ENCODE data around the gene RPL7A. TPM values are rescaled to one million over a fixed set of nuclear protein-coding genes. Genes with fewer than 3 reads are reported as not detected.

Gene RPL7A
- total RNA-seq, 1 experiment from 2014 or later: 904 TPM

GRCh38 chr9:133382507-133383141, 34.6 kb downstream of the RPL7A start:
- CTCF ChIA-PET: no interaction called here
- BruUV-seq (replicated peaks): no TSS peak

GRCh38 chr9:133383438-133383837, 35.4 kb downstream of the RPL7A start:
- no peak for DNase-seq
- H3K4me1 Mint-ChIP-seq (ENCODE audit: low read depth, unreplicated experiment): peaks cover 5% of the 10 kb centered on the region
- H3K27me3 Mint-ChIP-seq (ENCODE audit: unreplicated experiment): no peaks in the 10 kb centered on the region
- intact Hi-C loops (cut with micrococcal nuclease; ENCODE audit: unreplicated experiment): no loop called here
- CTCF ChIA-PET: no interaction called here
- no peaks in the 10 kb centered on the region for H3K36me3 Mint-ChIP-seq (ENCODE audit: insufficient read depth, unreplicated experiment)
- H3K27ac Mint-ChIP-seq (ENCODE audit: unreplicated experiment): no peak overlapping the region
- no TSS peak for BruUV-seq (replicated peaks)
- no peak for TF ChIP-seq CTCF (IDR thresholded peaks at IDR 0.05; ENCODE audit: unreplicated experiment)
- no peaks in the 10 kb centered on the region for H3K9me3 Mint-ChIP-seq (ENCODE audit: low read depth, unreplicated experiment)
- no peak overlapping the region for H3K4me3 Mint-ChIP-seq (ENCODE audit: low read depth, unreplicated experiment)

More at GRCh38 chr9:133382507-133383141, 34.6 kb downstream of the RPL7A start:
- no peaks in the 10 kb centered on the region for H3K9me3 Mint-ChIP-seq (ENCODE audit: low read depth, unreplicated experiment)
- DNase-seq: no peak
- intact Hi-C loops (cut with micrococcal nuclease; ENCODE audit: unreplicated experiment): no loop called here
- H3K27me3 Mint-ChIP-seq (ENCODE audit: unreplicated experiment): no peaks in the 10 kb centered on the region
- peaks cover 9% of the 10 kb centered on the region for H3K4me1 Mint-ChIP-seq (ENCODE audit: low read depth, unreplicated experiment)
- TF ChIP-seq CTCF (IDR thresholded peaks at IDR 0.05; ENCODE audit: unreplicated experiment): no peak
- no peak overlapping the region for H3K4me3 Mint-ChIP-seq (ENCODE audit: low read depth, unreplicated experiment)
- no peak overlapping the region for H3K27ac Mint-ChIP-seq (ENCODE audit: unreplicated experiment)
- no peaks in the 10 kb centered on the region for H3K36me3 Mint-ChIP-seq (ENCODE audit: insufficient read depth, unreplicated experiment)

GRCh38 chr9:133384736-133385321, 36.8 kb downstream of the RPL7A start:
- intact Hi-C loops (cut with micrococcal nuclease; ENCODE audit: unreplicated experiment): no loop called here
- H3K27ac Mint-ChIP-seq (ENCODE audit: unreplicated experiment): no peak overlapping the region
- DNase-seq: no peak
- no peak for TF ChIP-seq CTCF (IDR thresholded peaks at IDR 0.05; ENCODE audit: unreplicated experiment)
- no peaks in the 10 kb centered on the region for H3K9me3 Mint-ChIP-seq (ENCODE audit: low read depth, unreplicated experiment)
- H3K27me3 Mint-ChIP-seq (ENCODE audit: unreplicated experiment): peaks cover 8% of the 10 kb centered on the region
- H3K36me3 Mint-ChIP-seq (ENCODE audit: insufficient read depth, unreplicated experiment): no peaks in the 10 kb centered on the region
- H3K4me3 Mint-ChIP-seq (ENCODE audit: low read depth, unreplicated experiment): no peak overlapping the region
- CTCF ChIA-PET: no interaction called here
- BruUV-seq (replicated peaks): no TSS peak
- no peaks in the 10 kb centered on the region for H3K4me1 Mint-ChIP-seq (ENCODE audit: low read depth, unreplicated experiment)

- no TSS peak for BruUV-seq (replicated peaks)
Measured at GRCh38 chr9:133385452-133385851, 37.4 kb downstream of the RPL7A start.

More at GRCh38 chr9:133385452-133385851, 37.4 kb downstream of the RPL7A start:
- CTCF ChIA-PET: no interaction called here
- DNase-seq: no peak
- H3K9me3 Mint-ChIP-seq (ENCODE audit: low read depth, unreplicated experiment): no peaks in the 10 kb centered on the region
- H3K27ac Mint-ChIP-seq (ENCODE audit: unreplicated experiment): no peak overlapping the region
- H3K4me1 Mint-ChIP-seq (ENCODE audit: low read depth, unreplicated experiment): no peaks in the 10 kb centered on the region
- no peak overlapping the region for H3K4me3 Mint-ChIP-seq (ENCODE audit: low read depth, unreplicated experiment)
- intact Hi-C loops (cut with micrococcal nuclease; ENCODE audit: unreplicated experiment): no loop called here
- peaks cover 15% of the 10 kb centered on the region for H3K27me3 Mint-ChIP-seq (ENCODE audit: unreplicated experiment)
- no peak for TF ChIP-seq CTCF (IDR thresholded peaks at IDR 0.05; ENCODE audit: unreplicated experiment)
- H3K36me3 Mint-ChIP-seq (ENCODE audit: insufficient read depth, unreplicated experiment): no peaks in the 10 kb centered on the region

Measured in Calu3 (cell line).